NB4 (cell line): Measurements from ENCODE around the gene IFT57.
A peak's percentile ranks its signal among the peaks of the same experiment; 100 is the strongest.
"Not testable (repeated sequence)": the region's sequence is repeated elsewhere in the genome, so short reads cannot be mapped to it uniquely, and the experiment has no call there.

Source experiments
- DNase-seq: peaks from one replicate; pipeline ENCODE4 v3.0.0; 2010; ENCODE audit warnings: low read depth
- H3K4me3 ChIP-seq: one replicate; pipeline ENCODE4 v1.5.1; 2011; ENCODE audit warnings: mild to moderate bottlenecking, low read depth, low read length, moderate library complexity
- MYC ChIP-seq: IDR thresholded peaks from 2 replicates; pipeline ENCODE4 v1.6.1; 2011; ENCODE audit warnings: low read depth, low read length
- POLR2A ChIP-seq: IDR thresholded peaks from 2 replicates; pipeline ENCODE4 v1.6.1; 2011; ENCODE audit warnings: mild to moderate bottlenecking; ENCODE audit not compliant: insufficient read length; ENCODE audit errors: extremely low read depth
- TF ChIP-seq, protein P1 (sequence below): IDR thresholded peaks from one replicate; pipeline ENCODE4 v1.5.1; 2012; ENCODE audit warnings: low read depth, low read length
- TF ChIP-seq, protein P2 (sequence below): IDR thresholded peaks from 2 replicates; pipeline ENCODE4 v1.6.1; 2011; ENCODE audit warnings: low read depth, low read length

The IFT57 gene

DNA sequence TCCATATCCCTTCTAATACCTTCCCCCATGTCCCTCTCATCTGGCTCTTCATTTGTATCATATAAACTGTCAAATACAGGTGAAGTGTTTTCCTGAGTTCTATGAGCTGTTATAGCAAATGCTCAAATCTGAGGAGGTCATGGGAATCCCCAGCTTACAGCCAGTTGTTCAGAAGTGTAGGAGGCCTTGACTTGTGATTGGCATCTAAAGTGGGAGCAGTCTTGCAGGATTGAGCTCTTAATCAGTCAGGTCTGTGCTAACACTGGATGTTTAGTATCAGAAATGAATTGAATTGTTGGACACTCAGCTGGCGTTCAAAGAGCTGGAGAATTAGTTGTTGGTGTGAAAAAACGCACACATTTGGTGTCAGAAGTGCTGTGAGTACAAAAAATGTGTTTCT is 65.0 kb downstream of the IFT57 start:
- H3K4me3 ChIP-seq: no peak overlapping the region
- TF ChIP-seq MYC (no peak), POLR2A (no peak)
- TF ChIP-seq, protein P1, sequence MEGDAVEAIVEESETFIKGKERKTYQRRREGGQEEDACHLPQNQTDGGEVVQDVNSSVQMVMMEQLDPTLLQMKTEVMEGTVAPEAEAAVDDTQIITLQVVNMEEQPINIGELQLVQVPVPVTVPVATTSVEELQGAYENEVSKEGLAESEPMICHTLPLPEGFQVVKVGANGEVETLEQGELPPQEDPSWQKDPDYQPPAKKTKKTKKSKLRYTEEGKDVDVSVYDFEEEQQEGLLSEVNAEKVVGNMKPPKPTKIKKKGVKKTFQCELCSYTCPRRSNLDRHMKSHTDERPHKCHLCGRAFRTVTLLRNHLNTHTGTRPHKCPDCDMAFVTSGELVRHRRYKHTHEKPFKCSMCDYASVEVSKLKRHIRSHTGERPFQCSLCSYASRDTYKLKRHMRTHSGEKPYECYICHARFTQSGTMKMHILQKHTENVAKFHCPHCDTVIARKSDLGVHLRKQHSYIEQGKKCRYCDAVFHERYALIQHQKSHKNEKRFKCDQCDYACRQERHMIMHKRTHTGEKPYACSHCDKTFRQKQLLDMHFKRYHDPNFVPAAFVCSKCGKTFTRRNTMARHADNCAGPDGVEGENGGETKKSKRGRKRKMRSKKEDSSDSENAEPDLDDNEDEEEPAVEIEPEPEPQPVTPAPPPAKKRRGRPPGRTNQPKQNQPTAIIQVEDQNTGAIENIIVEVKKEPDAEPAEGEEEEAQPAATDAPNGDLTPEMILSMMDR: no peak
- TF ChIP-seq, protein P2, sequence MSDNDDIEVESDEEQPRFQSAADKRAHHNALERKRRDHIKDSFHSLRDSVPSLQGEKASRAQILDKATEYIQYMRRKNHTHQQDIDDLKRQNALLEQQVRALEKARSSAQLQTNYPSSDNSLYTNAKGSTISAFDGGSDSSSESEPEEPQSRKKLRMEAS: no peak
- DNase-seq: no peak

DNA sequence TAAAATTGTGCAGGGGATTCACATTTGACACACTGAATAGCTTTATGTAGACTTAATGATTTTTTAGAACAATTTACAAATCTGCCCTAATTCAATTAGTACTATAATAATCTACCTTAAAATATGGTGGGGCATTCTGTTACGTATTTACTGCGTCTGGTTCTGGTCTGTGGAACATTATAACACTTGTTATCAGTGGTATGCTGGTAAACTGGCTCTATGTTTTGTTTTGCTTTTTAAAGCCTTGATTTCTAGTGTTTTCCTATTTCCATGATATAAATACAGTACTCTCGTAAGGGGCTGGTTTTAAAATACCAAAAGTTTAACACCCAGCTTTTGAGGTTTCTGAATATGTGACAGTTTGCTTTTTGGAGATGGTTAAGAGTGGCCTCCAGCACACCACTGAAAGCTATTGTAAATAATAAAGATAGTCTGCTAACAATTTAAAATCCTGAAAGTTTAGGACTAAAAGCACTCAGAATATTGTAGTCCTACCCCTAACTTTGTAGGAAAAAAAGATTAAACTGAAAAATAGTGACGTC is 65.8 kb downstream of the IFT57 start:
- no peak overlapping the region for H3K4me3 ChIP-seq
- DNase-seq: no peak
- TF ChIP-seq MYC: no peak
- TF ChIP-seq, protein P2: no peak
- TF ChIP-seq, protein P1: no peak
- no peak for TF ChIP-seq POLR2A

DNA sequence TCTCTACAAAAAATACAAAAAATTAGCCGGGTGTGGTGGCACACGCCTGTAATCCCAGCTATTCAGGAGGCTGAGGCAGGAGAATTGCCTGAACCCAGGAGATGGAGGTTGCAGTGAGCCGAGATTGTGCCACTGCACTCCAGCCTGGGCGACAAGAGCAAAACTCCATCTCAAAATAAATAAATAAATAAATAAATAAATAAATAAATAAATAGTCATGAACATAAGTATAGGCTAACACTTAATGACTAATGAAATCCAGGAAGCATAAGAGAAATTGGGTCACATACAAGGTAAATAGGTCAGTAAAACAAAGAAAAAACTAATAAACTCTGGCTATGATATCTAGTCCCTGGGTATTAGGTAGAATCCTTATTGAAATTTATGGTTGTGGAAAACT is 66.6 kb downstream of the IFT57 start:
- not testable (repeated sequence) for DNase-seq, H3K4me3 ChIP-seq

DNA sequence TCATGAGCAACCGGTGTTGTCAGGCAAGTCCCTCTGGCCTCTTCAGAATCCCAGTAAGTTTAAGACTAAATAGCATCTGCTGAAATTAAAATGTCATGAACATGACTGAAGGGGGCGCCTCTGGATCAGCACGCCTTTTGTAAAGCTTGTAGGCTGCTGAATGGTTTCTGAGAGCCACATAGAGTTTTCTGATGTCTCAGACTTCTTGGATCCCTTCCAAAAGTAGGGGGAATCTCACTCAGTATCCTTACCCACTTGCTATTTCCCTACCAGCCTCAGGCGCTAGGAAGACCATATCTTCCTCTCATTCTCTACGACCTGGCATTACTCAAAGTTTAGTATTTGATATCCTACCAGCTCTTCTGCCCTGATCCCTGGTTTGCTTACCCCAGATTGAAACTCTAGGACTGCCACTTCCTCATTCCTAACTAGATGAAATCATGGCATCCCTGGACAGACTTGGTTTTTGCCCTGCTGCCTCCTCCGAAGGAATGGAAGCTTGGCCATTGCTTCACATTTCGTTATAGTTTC is 68.7 kb downstream of the IFT57 start:
- no peak for TF ChIP-seq POLR2A
- TF ChIP-seq, protein P1: peak; percentile 39
- TF ChIP-seq MYC: no peak
- TF ChIP-seq, protein P2: no peak
- H3K4me3 ChIP-seq: no peak overlapping the region
- DNase-seq: peak; percentile 74

DNA sequence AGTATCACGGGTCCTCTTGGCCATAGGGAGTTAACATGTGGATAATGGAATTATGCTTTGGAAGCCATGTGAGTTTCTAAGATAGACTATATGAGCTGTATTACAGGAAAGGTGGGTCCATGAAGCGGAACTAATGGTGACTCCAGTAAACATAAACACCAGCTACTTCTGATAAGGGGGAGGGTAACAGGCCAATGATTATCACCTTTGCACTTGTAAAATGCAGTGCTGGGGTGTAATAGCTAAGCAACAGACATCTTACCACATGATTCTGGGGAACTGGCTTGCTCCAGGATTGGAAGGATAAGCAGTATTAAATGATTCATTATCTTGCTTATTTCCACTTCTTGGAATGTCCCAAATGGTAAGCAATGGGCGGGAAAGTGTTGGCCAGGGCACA is 70.0 kb downstream of the IFT57 start:
- no peak for TF ChIP-seq POLR2A
- TF ChIP-seq, protein P1: no peak
- TF ChIP-seq, protein P2: no peak
- no peak for TF ChIP-seq MYC
- no peak overlapping the region for H3K4me3 ChIP-seq
- DNase-seq: no peak

DNA sequence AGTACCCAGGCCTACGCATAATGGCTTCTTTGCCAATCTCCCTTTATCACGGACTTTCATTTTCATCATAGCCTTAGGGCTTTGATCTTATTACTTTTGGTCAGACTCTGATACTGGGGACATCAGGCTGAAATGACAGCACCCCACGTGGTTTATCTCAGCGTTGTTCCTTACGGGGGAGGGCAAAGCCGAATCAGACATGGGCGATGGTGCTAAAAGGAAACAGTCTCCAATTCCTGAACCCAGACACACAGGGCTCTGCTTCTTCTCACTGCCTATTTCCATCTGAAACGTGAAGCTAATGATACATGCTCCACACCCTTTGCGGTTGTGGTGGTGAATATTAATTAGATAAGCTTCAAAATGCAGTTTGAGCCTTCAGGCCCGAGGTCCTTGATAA is 72.0 kb downstream of the IFT57 start:
- TF ChIP-seq, protein P2: no peak
- TF ChIP-seq POLR2A: no peak
- no peak for TF ChIP-seq MYC
- TF ChIP-seq, protein P1: no peak
- no peak overlapping the region for H3K4me3 ChIP-seq
- DNase-seq: no peak
